Kidney (tissue), 14 donors: ENCODE data around the gene TTC7B. TPM values are rescaled to one million over a fixed set of nuclear protein-coding genes. Genes with fewer than 3 reads are reported as not detected.

Experiments
- DNase-seq, 5 donors: peaks; one replicate each; pipeline ENCODE4 v3.0.0-alpha.2; 2013 to 2020
- FAIRE-seq: peaks from 2 replicates; lab custom pipeline; 2012; peaks lifted over from hg19 to GRCh38; lab: Jason Lieb, UNC
- H3K27ac ChIP-seq, 2 donors: one replicate each; pipeline ENCODE4 v1.7.0; 2013; ENCODE audit warnings: low read depth in 2 of 2, low read length in 2 of 2, inconsistent platforms in 1 of 2
- H3K27me3 ChIP-seq: one replicate; pipeline ENCODE4 v1.7.1; 2013; ENCODE audit warnings: low read length, inconsistent platforms; ENCODE audit not compliant: control insufficient read depth, insufficient read depth
- H3K36me3 ChIP-seq, 3 donors: one replicate each; pipeline versions ENCODE4 v1.7.0 to v1.7.1; 2013; ENCODE audit warnings: low read length in 3 of 3, control low read depth in 1 of 3, inconsistent platforms in 1 of 3; ENCODE audit not compliant: insufficient read depth in 3 of 3, control insufficient read depth in 2 of 3
- H3K4me1 ChIP-seq, 3 donors: one replicate each; pipeline versions ENCODE4 v1.7.0 to v1.7.1; 2013; ENCODE audit warnings: low read length in 3 of 3, inconsistent platforms in 1 of 3, low read depth in 1 of 3; ENCODE audit not compliant: control insufficient read depth in 2 of 3, insufficient read depth in 2 of 3
- H3K4me3 ChIP-seq, 3 donors: one replicate each; pipeline versions ENCODE4 v1.7.0 to v1.8.1; 2013; ENCODE audit warnings: low read length in 3 of 3, control low read depth in 1 of 3, inconsistent platforms in 1 of 3
- H3K9ac ChIP-seq, 3 donors: one replicate each; pipeline versions ENCODE4 v1.7.0 to v1.7.1; 2013; ENCODE audit warnings: low read length in 3 of 3, control low read depth in 1 of 3, inconsistent platforms in 1 of 3
- H3K9me3 ChIP-seq, 3 donors: one replicate each; pipeline versions ENCODE4 v1.7.0 to v1.7.1; 2013; ENCODE audit warnings: low read length in 3 of 3, control low read depth in 1 of 3, inconsistent platforms in 1 of 3; ENCODE audit not compliant: control insufficient read depth in 2 of 3, insufficient read depth in 1 of 3
- intact Hi-C: fragments of 100-400 bp; cut with DNase I; formaldehyde crosslinking; loops from one replicate; pipeline ENCODE4 v1.11.1; 2022
- polyA plus RNA-seq: library from polyadenylated mRNA; stranded (reverse); fragments of 350-450 nt; fragmentation: Illumina TruSeq; extraction: RNeasy Lipid Tissue Mini Kit (QIAGEN cat#74804); gene quantifications from one replicate; pipeline ENCODE4 v1.2.3, GENCODE V29; 2014; ENCODE audit warnings: low read depth, low replicate concordance; ENCODE audit not compliant: insufficient read depth
- total RNA-seq: library from RNA; stranded (reverse); fragmentation: NEBNext Ultra II Directional; extraction: Animal tissue kit (Norgen Biotek cat#: 25700); gene quantifications from one replicate; pipeline ENCODE4 v1.2.1, GENCODE V29; 2021
- TF ChIP-seq, protein P1 (sequence below): IDR thresholded peaks from 3 replicates; pipeline ENCODE4 v1.5.1; 2012; ENCODE audit warnings: mild to moderate bottlenecking, moderate library complexity, borderline replicate concordance; ENCODE audit not compliant: insufficient read depth; ENCODE audit errors: extremely low read depth
- donor health status: control.
- donor health status: control.
- donor health status: control.
- donor health status: control.
- donor health status: control.
- donor health status: DM: yes; HTN: yes; CAD: no.
- donor health status: Normal renal cell carcinoma (clear cell type).

TTC7B gene
- total and polyA plus RNA-seq, 2 donors from 2014 or later: 23.4 to 48.3 TPM

DNA sequence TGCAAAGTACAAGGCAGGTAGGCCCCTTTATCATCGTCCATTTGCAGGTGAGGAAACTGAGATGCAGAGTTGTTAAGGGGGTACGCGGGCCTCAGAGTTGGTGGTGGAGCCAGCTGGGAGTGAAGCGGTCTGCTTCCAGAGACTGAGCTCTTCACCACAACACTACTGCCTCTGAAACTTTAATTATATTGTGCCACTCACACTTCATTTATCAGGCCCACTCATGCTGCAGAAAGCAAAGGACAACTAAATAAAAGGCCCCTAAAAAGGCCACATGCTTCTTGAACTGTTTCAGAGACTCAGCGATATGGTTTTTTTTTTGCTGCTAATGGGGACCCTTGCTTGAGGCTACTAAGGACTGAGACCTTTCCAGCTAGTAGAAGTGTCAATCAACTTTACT, 153.1 kb downstream of the TTC7B start:
- no peaks in the 10 kb centered on the region for H3K27me3 ChIP-seq
- no peak overlapping the region for H3K9ac ChIP-seq
- FAIRE-seq: no peak
- H3K9me3 ChIP-seq: no peaks in the 10 kb centered on the region
- TF ChIP-seq, protein P1, sequence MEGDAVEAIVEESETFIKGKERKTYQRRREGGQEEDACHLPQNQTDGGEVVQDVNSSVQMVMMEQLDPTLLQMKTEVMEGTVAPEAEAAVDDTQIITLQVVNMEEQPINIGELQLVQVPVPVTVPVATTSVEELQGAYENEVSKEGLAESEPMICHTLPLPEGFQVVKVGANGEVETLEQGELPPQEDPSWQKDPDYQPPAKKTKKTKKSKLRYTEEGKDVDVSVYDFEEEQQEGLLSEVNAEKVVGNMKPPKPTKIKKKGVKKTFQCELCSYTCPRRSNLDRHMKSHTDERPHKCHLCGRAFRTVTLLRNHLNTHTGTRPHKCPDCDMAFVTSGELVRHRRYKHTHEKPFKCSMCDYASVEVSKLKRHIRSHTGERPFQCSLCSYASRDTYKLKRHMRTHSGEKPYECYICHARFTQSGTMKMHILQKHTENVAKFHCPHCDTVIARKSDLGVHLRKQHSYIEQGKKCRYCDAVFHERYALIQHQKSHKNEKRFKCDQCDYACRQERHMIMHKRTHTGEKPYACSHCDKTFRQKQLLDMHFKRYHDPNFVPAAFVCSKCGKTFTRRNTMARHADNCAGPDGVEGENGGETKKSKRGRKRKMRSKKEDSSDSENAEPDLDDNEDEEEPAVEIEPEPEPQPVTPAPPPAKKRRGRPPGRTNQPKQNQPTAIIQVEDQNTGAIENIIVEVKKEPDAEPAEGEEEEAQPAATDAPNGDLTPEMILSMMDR: no peak
- no peak overlapping the region for H3K4me3 ChIP-seq
- DNase-seq: no peak
- peaks cover 0 to 2% (median 0%) of the 10 kb centered on the region in 3 donors for H3K4me1 ChIP-seq
- intact Hi-C loops: no loop called here
- no peak overlapping the region for H3K27ac ChIP-seq
- H3K36me3 ChIP-seq: peaks cover 0 to 2% (median 0%) of the 10 kb centered on the region in 3 donors

GRCh38 chr14:90661866-90662265, 154.4 kb downstream of the TTC7B start:
- peaks cover 0 to 9% (median 4%) of the 10 kb centered on the region in 3 donors for H3K36me3 ChIP-seq
- no peak overlapping the region for H3K27ac ChIP-seq
- DNase-seq (peak in 2 of 5 donors; percentile 66 to 81), FAIRE-seq (no peak)
- no peak overlapping the region for H3K9ac ChIP-seq
- H3K9me3 ChIP-seq: no peaks in the 10 kb centered on the region
- TF ChIP-seq, protein P1: no peak
- no peak overlapping the region for H3K4me3 ChIP-seq
- intact Hi-C loops: no loop called here
- H3K4me1 ChIP-seq: peaks cover 0 to 2% (median 0%) of the 10 kb centered on the region in 3 donors
- no peaks in the 10 kb centered on the region for H3K27me3 ChIP-seq

DNA sequence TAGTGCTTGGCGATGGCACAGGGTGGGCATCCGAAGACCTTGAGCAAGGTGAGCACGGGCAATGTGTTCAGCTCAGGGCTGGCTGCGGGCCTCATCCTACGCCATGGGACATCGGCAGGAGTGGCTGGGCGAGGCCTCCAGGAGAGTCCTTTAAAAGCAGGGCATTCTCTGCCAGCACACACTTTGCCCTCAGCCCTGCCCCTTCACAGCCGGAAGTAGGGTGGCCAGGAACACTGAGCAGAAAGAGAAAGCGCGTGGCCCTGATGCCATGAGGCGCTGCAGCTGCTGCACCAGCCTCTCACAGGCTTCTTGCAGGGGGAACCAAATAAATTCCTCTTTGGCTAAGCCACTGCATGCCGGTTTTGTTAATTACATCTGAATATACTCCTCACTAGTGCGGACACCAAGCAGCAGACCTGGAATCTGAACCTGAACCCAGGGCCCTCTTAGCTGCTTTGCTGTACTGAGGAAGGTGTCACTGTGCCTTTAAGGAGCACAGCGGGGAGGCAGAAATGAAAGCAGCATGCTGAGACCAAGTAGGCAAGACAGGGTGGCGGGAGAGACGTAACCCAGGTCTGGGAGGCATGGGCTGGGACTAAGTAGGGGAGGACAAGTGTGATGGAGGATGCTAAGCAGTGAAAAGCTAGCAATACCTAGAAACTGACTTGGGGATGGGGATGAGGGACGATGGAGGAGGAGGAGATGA, 155.2 kb downstream of the TTC7B start:
- TF ChIP-seq, protein P1: no peak
- intact Hi-C loops: no loop called here
- Histone ChIP-seq H3K36me3 (peaks cover 0 to 9% (median 4%) of the 10 kb centered on the region in 3 donors), H3K9ac (no peak overlapping the region), H3K4me3 (no peak overlapping the region), H3K27ac (no peak overlapping the region), H3K27me3 (no peaks in the 10 kb centered on the region), H3K4me1 (peaks cover 0 to 2% (median 0%) of the 10 kb centered on the region in 3 donors), H3K9me3 (no peaks in the 10 kb centered on the region)
- no peak for DNase-seq
- no peak for FAIRE-seq
